H1 (cell line): ENCODE measurements around the gene GOLGA1. TPM values are rescaled to one million over a fixed set of nuclear protein-coding genes. Genes with fewer than 3 reads are reported as not detected.

ENCODE experiments used
- ASH2L ChIP-seq: fragments of 200-600, 300-600 bp; sonication (generic); IDR thresholded peaks from one replicate; pipeline ENCODE4 v1.7.1; 2017; ENCODE audit warnings: low read length
- GABPA ChIP-seq: IDR thresholded peaks from 2 replicates; pipeline ENCODE4 v1.6.1; 2011; ENCODE audit warnings: mild to moderate bottlenecking, low read length, moderate library complexity, borderline replicate concordance; ENCODE audit not compliant: insufficient read depth
- SP1 ChIP-seq: IDR thresholded peaks from 2 replicates; pipeline ENCODE4 v1.6.1; 2011; ENCODE audit warnings: low read depth, low read length
- polyA plus RNA-seq, 7 experiments: library from polyadenylated mRNA; depleted of rRNA in 3 of 7; stranded (reverse) in 5 of 7; unstranded in 2 of 7; fragments of >200 nt in 5 of 7; fragments of 200-250 nt in 2 of 7; gene quantifications; 1 replicate in 5 of 7; 2 replicates in 1 of 7; 4 replicates in 1 of 7; pipeline versions ENCODE4 v1.2.1 to v1.2.3, GENCODE V29; 2011 to 2013; ENCODE audit warnings: missing spikeins in 2 of 7, mixed read lengths in 2 of 7
- total RNA-seq: library from RNA; stranded (reverse); fragmentation: NEBNext Ultra II Directional; extraction: Animal tissue kit (Norgen Biotek cat#: 25700); gene quantifications from 2 replicates; pipeline ENCODE4 v1.2.1, GENCODE V29; 2021

The GOLGA1 gene
- total and polyA plus RNA-seq, 2 of the 8 experiments (the other 6 are each of a cell fraction or from before 2014, with no cell fraction given): 4.8 to 6.5 TPM

DNA sequence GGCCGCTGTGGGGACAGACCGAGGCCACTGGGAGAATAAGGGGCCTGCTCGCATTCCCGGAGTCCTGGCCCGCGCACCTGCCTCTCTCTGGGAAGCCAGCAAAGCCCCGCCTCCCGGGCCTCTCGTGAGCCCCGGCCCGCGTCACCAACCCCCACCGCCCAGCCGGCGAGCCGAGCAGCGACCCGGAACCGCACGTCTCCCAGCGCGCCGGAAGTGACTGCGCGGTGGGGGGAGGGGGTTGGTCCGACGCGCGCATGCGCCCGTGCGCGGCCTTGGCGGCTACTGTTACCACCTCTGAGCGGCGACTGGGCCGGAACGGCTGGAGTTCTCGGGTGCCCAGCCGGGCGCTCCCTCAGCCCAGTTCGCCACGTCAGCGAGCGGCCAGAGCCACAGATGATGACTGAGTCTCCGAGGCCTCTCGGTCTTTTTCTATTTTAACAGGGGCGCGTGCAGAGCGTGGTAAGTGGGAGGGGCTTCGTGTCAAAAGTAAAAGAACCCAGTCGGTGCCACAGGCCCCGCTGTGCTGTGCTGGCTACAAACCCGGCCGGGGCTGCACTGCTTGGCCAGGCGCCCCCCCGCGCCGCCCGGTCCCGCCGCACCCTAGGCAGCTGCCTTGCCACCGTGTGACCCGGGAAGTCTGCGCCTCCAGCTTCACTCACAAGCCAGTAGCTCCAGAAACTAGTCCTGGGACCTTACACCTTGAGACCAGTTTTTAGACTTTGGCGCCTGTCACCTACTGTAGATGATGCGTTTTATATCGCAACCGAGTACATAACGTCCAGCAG lies at the start of gene GOLGA1 (continued):
- TF ChIP-seq SP1 (no peak), GABPA (peak; percentile 93), ASH2L (peak; percentile 77)
- TF ChIP-seq, all 59 proteins: peak for 19
